GM18873 (cell line): ENCODE results near the gene RNASE13.
"Not testable (repeated sequence)": the region's sequence is repeated elsewhere in the genome, so short reads cannot be mapped to it uniquely, and the experiment has no call there.

Experiments used
- ATAC-seq: cut with Tn5 transposase; IDR thresholded peaks from one replicate; pipeline ENCODE4 v1.9.1; 2021; ENCODE audit warnings: mild to moderate bottlenecking, moderate library complexity, moderate number of reproducible peaks; ENCODE audit not compliant: unreplicated experiment, low FRiP score

The RNASE13 gene

DNA sequence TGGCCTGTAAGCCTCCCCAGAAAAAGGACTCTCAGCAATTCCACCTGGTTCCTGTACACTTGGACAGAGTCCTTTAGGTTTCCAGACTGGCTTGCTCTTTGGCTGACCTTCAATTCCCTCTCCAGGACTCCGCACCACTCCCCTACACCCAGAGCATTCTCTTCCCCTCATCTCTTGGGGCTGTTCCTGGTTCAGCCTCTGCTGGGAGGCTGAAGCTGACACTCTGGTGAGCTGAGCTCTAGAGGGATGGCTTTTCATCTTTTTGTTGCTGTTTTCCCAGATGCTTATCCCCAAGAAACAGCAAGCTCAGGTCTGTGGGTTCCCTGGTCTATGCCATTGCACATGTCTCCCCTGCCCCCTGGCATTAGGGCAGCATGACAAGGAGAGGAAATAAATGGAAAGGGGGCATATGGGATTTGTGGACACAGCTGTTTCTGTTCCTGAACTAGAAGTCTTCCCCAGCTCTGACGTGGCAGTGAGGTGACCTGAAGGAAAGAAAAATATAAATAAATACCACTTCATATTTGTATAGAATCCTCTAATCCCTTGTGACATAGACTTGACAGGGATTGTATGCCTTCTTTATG lies 8.9 kb upstream of the RNASE13 start:
- no peak for ATAC-seq

DNA sequence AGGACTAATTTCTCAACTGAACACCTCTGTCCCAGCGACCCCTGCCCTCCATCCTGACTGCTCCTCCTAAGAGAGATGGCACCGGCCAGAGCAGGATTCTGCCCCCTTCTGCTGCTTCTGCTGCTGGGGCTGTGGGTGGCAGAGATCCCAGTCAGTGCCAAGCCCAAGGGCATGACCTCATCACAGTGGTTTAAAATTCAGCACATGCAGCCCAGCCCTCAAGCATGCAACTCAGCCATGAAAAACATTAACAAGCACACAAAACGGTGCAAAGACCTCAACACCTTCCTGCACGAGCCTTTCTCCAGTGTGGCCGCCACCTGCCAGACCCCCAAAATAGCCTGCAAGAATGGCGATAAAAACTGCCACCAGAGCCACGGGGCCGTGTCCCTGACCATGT lies 8.3 kb upstream of the RNASE13 start:
- no peak for ATAC-seq

- ATAC-seq = no peak
These were observed 7.2 kb upstream of the RNASE13 start, which contains the start of gene RNASE7 for GRCh38 chr14:21041676-21042433. Gene RNASE7 (plus strand): TSS chr14:21042362. CDS start chr14:21042993, 631 bp downstream.

GRCh38 chr14:21040941-21041340 lies 6.3 kb upstream of the RNASE13 start:
- ATAC-seq = not testable (repeated sequence)

- no peak for ATAC-seq
These were observed 5.8 kb upstream of the RNASE13 start for GRCh38 chr14:21040370-21040925.

- ATAC-seq = no peak
These were observed 5.2 kb upstream of the RNASE13 start for GRCh38 chr14:21039585-21040369.

- ATAC-seq = no peak
These were observed 4.1 kb upstream of the RNASE13 start for GRCh38 chr14:21038441-21039422.

DNA sequence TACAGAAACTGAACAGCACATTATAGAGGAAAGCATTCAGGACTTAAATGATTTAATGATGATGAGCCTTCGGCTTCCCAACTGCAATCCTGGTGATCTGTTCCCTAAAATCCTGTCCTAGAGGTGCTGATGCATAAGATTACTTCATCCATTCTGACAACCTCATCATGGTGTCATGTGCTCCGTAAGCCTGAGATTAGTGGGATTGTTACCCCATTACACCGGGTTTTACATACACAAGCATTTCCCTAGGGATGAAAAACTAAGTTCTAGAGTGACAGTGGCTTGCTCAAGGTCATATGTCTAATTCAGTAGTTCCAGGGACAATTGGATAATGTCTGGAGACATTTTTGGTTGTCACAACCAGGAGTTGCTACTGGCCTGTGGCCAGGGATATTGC lies 2.5 kb upstream of the RNASE13 start:
- ATAC-seq = no peak

DNA sequence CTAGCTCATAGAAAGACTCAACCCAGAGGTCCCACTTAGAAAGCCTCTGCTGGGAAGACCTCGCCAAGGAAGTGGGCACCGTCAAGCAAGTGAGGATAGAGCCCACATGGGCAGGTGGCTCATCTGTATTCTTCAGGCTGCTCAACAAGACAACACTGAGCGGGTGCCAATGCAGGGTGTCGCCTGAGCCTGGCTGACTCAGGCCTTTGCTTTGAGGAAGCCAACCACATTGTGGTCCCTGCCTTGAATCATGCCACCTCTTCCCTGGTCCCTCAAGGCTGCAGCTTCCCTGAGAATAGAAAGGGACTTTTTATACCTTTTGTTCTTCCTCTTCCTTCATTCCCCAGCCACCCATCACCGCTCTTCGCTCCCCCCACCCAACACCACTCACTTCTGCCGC lies 2.1 kb upstream of the RNASE13 start:
- no peak for ATAC-seq

DNA sequence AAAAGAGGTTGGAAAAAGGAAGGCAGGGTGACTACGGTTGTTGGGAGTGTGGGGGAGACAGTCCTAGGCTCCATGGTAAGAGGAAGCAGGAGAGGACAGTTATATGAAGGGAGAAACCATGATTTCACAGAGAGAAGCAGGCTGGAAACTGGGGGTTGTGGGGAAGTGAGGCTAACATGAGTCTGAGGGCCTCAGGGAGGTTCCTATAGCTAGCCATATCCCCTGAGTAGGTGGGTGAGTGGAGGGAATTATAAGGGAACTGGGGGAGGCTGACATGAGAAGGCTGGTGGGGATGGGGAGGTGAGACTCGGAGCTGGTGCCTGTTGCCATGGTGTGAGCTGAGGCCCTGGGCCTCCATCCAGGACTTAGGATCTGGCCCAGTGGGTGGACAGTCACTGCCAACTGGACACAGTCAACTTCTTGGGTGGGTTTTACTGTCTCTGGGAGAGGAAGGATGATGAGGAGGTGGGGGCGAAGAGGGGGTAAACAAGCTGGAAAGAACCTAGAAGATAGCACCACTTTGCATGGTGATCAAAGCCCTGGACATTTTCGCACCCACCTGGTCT lies 1.4 kb downstream of the RNASE13 start:
- no peak for ATAC-seq

GRCh38 chr14:21032326-21033132 lies 2.1 kb downstream of the RNASE13 start:
- ATAC-seq = no peak

DNA sequence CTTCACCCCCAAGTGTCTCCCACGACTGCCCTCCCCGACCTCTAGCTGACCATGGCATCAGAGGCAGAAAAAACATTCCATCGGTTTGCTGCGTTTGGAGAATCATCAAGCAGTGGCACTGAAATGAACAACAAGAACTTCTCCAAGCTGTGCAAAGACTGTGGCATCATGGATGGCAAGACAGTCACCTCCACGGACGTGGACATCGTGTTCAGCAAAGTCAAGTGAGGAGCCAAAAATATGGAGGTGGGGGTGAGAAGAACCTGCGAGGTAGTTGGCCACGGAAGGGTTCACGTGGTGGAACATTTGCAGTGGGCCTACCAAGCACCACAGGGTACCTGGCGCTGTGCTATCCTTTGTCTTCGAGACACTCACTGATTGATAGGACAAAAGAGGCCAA lies 4.1 kb downstream of the RNASE13 start:
- ATAC-seq = no peak

GRCh38 chr14:21029917-21030316 lies 4.7 kb downstream of the RNASE13 start, which contains the start of gene TPPP2:
Gene TPPP2 (plus strand): TSS chr14:21030217. CDS start chr14:21030582, 365 bp downstream.
- no peak for ATAC-seq

DNA sequence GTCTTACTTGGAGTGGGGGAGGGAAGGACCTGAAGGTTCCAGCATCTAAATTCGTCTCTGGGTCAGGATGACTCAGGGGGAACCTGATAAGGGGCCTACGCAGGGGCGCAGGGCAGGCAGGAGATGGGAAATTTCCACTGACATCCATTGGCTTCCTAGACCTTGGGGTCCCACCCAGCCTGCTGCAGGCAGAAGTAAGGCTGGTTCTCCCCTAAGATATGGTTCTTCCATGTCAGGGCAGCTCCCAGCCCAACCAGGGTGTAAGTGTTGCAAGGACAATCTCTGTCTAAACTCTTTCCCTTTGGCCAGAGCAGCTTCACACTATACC lies 7.7 kb downstream of the RNASE13 start:
- no peak for ATAC-seq

DNA sequence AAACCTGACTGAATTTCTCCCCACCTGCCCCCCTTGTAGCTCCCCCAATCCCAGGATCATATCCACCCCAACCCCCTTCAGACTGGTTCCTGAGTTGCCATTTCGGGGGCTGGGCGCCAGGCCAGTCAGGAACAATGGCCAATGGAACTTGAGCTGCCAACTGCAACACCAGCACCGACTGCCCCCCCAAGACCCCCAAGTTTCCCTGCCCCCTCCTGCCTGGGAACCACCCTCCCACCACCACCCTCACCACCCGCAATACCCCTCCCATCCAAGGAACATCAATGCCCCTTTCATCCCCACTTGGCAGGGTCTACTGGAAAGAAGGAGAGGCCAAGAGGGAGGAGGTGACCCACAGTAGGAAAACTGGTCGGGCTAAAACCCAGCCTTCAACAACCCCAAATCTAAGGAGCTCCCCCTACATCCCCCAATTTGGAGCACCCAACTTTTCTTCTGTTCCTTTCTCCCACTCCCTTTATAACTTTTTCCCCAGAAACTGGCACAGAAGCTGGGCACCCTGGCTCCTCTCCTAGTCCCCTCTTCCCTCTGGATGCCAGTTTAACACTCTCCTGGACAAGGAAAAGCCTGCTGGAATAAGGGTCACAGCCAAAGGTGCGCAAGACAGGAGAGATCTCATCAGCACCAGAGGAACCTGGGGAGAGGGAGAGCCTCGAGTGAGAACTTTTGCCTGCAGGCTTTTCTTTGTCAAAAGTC lies 8.2 kb downstream of the RNASE13 start:
- no peak for ATAC-seq

DNA sequence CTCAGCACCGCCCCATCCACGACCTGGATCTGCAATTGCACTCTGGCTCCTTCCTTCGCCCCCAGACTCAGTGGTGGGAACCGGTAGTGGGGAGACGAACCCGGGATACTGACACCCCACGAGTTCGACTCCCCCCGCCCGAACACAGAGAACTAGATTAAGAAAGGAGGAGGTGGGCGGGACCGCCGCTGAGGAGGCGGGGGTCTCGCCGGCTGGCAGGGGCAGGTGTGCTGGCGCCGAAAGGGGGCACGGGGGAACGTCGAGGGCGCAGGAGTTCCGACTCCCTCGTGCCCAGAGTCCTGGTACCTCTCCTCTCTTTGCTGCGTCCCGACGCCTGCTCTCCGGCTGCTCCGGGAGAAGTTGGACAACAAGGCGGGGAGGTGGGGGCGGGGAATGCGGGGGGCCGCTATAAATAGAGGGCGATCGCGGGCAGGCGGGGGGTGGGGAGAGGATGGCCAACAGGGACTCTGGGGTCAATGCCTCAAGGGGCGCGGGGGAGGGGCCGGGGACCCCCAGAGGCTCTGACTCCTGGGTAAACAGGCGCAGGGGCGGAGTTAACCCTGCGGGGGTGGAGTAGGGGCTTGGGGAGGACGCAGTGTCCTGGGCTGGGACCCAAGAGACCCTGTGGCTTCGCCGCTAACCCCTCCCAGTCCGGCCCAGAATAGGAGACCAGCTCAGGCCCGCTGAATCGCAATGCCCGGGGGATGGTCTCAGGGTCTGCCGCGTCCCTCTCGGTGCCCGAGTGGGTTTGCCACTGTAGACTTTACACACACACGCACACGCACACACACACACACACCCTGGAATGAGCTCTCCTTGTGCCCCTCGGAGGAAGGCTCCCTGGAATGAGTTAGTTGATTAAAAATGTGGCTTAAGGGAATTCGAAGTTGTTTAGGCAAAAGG lies 9.0 kb downstream of the RNASE13 start:
- ATAC-seq = no peak
